NT2/D1 (cell line): ENCODE data around the gene AADACL2.

Experiments used
- SUZ12 ChIP-seq: IDR thresholded peaks from 2 replicates; pipeline ENCODE4 v1.6.1; 2011; ENCODE audit not compliant: insufficient read length, insufficient read depth; ENCODE audit errors: extremely low read depth
- YY1 ChIP-seq: IDR thresholded peaks from 2 replicates; pipeline ENCODE4 v1.6.1; 2011; ENCODE audit not compliant: insufficient read length, insufficient read depth
- ZNF274 ChIP-seq: IDR thresholded peaks from 2 replicates; pipeline ENCODE4 v1.6.1; 2011; ENCODE audit warnings: mild to moderate bottlenecking, low read depth, low read length

DNA sequence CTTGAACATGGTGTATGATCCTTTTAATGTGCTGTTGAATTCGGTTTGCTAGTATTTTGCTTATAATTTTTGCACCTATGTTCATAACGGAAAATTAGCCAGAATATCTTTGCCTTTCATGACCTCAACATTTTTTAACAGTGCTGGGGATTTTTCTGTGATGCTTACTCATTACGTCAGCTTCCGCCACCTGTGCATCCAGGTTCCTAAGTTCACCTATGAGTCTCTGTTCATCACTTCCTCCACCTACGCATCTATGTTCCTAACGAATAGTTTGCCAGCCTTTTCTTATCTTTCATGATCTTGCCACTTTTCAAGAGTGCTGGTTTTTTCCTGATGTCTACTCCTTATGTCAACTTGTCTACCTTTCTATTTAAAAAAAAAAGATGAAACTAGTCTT is 16.5 kb downstream of the AADACL2 start:
- TF ChIP-seq ZNF274 (no peak), SUZ12 (no peak), YY1 (no peak)
